Limb (tissue), 2 donors: Measurements from ENCODE around the gene CFD.
"Not testable (repeated sequence)": the region's sequence is repeated elsewhere in the genome, so short reads cannot be mapped to it uniquely, and the experiment has no call there.

Experiments
- DNase-seq, 2 donors: peaks; one replicate each; pipeline ENCODE4 v3.0.0-alpha.2; 2016; ENCODE audit errors: extremely low spot score in 2 of 2

CFD gene

GRCh38 chr19:871446-872265 is 12.2 kb downstream of the CFD start:
- no peak for DNase-seq

GRCh38 chr19:872266-872951 is 12.9 kb downstream of the CFD start:
- no peak for DNase-seq

- no peak for DNase-seq
These were observed 13.6 kb downstream of the CFD start for GRCh38 chr19:873084-873483.

- DNase-seq = no peak
These were observed 14.1 kb downstream of the CFD start for GRCh38 chr19:873561-874041.

GRCh38 chr19:875265-875879 is 15.9 kb downstream of the CFD start:
- no peak for DNase-seq

GRCh38 chr19:876089-876488 is 16.6 kb downstream of the CFD start:
- DNase-seq = no peak

- DNase-seq = no peak
These were observed 17.4 kb downstream of the CFD start for GRCh38 chr19:876780-877314.

- not testable (repeated sequence) for DNase-seq
These were observed 18.7 kb downstream of the CFD start for GRCh38 chr19:877992-878660.

GRCh38 chr19:878751-879561 is 19.5 kb downstream of the CFD start:
- DNase-seq = not testable (repeated sequence)

- no peak for DNase-seq
These were observed 20.4 kb downstream of the CFD start for GRCh38 chr19:879711-880438.

- no peak for DNase-seq
These were observed 22.1 kb downstream of the CFD start for GRCh38 chr19:881385-882071.

- no peak for DNase-seq
These were observed 23.5 kb downstream of the CFD start for GRCh38 chr19:882871-883497.

- DNase-seq = no peak
These were observed 24.3 kb downstream of the CFD start for GRCh38 chr19:883661-884211.

- DNase-seq = no peak
These were observed 25.2 kb downstream of the CFD start for GRCh38 chr19:884420-885211.

- no peak for DNase-seq
These were observed 26.2 kb downstream of the CFD start for GRCh38 chr19:885536-886224.

GRCh38 chr19:887072-887471 is 27.6 kb downstream of the CFD start:
- DNase-seq = no peak

- DNase-seq = no peak
These were observed 28.1 kb downstream of the CFD start for GRCh38 chr19:887599-887998.
